OCI-LY3 (cell line): ENCODE data around the gene CCDC68.

ENCODE experiments used
- H2AFZ ChIP-seq: fragments of 200-600, 300-600 bp; shearing (Covaris generic); 2 replicates; pipeline ENCODE4 v1.6.0; 2014; ENCODE audit warnings: antibody characterized with exemption, low read depth, low read length
- H3K27ac ChIP-seq: fragments of 200-600, 300-600 bp; sonication (generic); 2 replicates; pipeline ENCODE4 v1.5.1; 2014; ENCODE audit warnings: mild to moderate bottlenecking, low read length, moderate library complexity, mixed read lengths
- H3K27me3 ChIP-seq: fragments of 200-600, 300-600 bp; sonication (generic); 2 replicates; pipeline ENCODE4 v1.6.1; 2014; ENCODE audit warnings: low read depth, low read length, mixed read lengths
- H3K36me3 ChIP-seq: fragments of 200-600, 300-600 bp; sonication (generic); replicated peaks from 2 replicates; pipeline ENCODE3; 2014; ENCODE audit warnings: low read depth, low read length, mixed read lengths
- H3K4me1 ChIP-seq: fragments of 300-600, 200-600 bp; sonication (generic); 2 replicates; pipeline ENCODE4 v1.6.1; 2014; ENCODE audit warnings: low read length, mixed read lengths
- H3K4me2 ChIP-seq: fragments of 200-600, 300-600 bp; sonication (generic); 2 replicates; pipeline ENCODE4 v1.6.1; 2014; ENCODE audit warnings: low read length, mixed read lengths
- H3K4me3 ChIP-seq: fragments of 300-600, 200-600 bp; sonication (generic); 2 replicates; pipeline ENCODE4 v1.5.1; 2014; ENCODE audit warnings: antibody characterized with exemption, mild to moderate bottlenecking, low read length, moderate library complexity
- H3K79me2 ChIP-seq: fragments of 300-600, 200-600 bp; shearing (Covaris generic); 2 replicates; pipeline ENCODE4 v1.6.1; 2014; ENCODE audit warnings: mild to moderate bottlenecking, low read length, mixed read lengths
- H3K9ac ChIP-seq: fragments of 300-600, 200-600 bp; shearing (Covaris generic); 2 replicates; pipeline ENCODE4 v1.6.0; 2014; ENCODE audit warnings: mild to moderate bottlenecking, low read length, moderate library complexity
- H3K9me3 ChIP-seq: fragments of 200-600, 300-600 bp; shearing (Covaris generic); 2 replicates; pipeline ENCODE4 v1.6.1; 2014; ENCODE audit warnings: low read length, mixed read lengths; ENCODE audit not compliant: insufficient read depth
- H4K20me1 ChIP-seq: fragments of 200-600, 300-600 bp; sonication (generic); 2 replicates; pipeline ENCODE4 v1.6.1; 2016; ENCODE audit warnings: low read length, mixed read lengths; ENCODE audit not compliant: insufficient read depth
- CTCF ChIP-seq: fragments of 200-600, 300-600 bp; sonication (generic); IDR thresholded peaks from 2 replicates; pipeline ENCODE4 v1.5.1; 2014; ENCODE audit warnings: antibody characterized with exemption, low read length, low read depth
- EZH2phosphoT487 ChIP-seq: fragments of 200-600 bp; shearing (Covaris generic); IDR thresholded peaks from 2 replicates; pipeline ENCODE4 v1.6.1; 2018; ENCODE audit warnings: antibody characterized with exemption, mixed run types, low read depth

CCDC68 gene

GRCh38 chr18:54880395-54881105 lies 78.7 kb downstream of the CCDC68 start:
- Histone ChIP-seq H2AFZ (no peak overlapping the region), H3K27ac (no peak overlapping the region), H3K4me1 (peaks cover 9% of the 10 kb centered on the region), H3K9ac (no peak overlapping the region), H4K20me1 (no peaks in the 10 kb centered on the region), H3K9me3 (no peaks in the 10 kb centered on the region), H3K4me3 (no peak overlapping the region), H3K79me2 (no peaks in the 10 kb centered on the region), H3K4me2 (no peak overlapping the region), H3K27me3 (peaks cover 33% of the 10 kb centered on the region), H3K36me3 (no peaks in the 10 kb centered on the region)
- TF ChIP-seq CTCF: no peak
- TF ChIP-seq EZH2phosphoT487: no peak

- Histone ChIP-seq H3K27me3 (peaks cover 33% of the 10 kb centered on the region), H3K4me2 (no peak overlapping the region), H3K36me3 (no peaks in the 10 kb centered on the region), H3K79me2 (no peaks in the 10 kb centered on the region), H3K4me3 (no peak overlapping the region), H4K20me1 (no peaks in the 10 kb centered on the region), H3K9me3 (no peaks in the 10 kb centered on the region), H3K9ac (no peak overlapping the region), H3K27ac (no peak overlapping the region), H2AFZ (no peak overlapping the region), H3K4me1 (peaks cover 14% of the 10 kb centered on the region)
- TF ChIP-seq EZH2phosphoT487: no peak
- no peak for TF ChIP-seq CTCF
These were observed 79.6 kb downstream of the CCDC68 start for GRCh38 chr18:54879691-54880090.

- Histone ChIP-seq H3K4me3 (no peak overlapping the region), H4K20me1 (0 out of 2 replicates have a peak, but pooled peaks cover 1% of the 10 kb centered on the region), H3K79me2 (no peaks in the 10 kb centered on the region), H3K9me3 (no peaks in the 10 kb centered on the region), H3K36me3 (no peaks in the 10 kb centered on the region), H3K9ac (no peak overlapping the region), H3K27me3 (peaks cover 29% of the 10 kb centered on the region), H3K4me2 (no peak overlapping the region), H3K4me1 (peaks cover 21% of the 10 kb centered on the region), H2AFZ (no peak overlapping the region), H3K27ac (no peak overlapping the region)
- TF ChIP-seq EZH2phosphoT487 (no peak), CTCF (no peak)
These were observed 80.5 kb downstream of the CCDC68 start for GRCh38 chr18:54878659-54879358.

GRCh38 chr18:54878159-54878622 lies 81.1 kb downstream of the CCDC68 start:
- H3K79me2 ChIP-seq: no peaks in the 10 kb centered on the region
- H3K4me1 ChIP-seq: peaks cover 28% of the 10 kb centered on the region
- H3K27me3 ChIP-seq: peaks cover 26% of the 10 kb centered on the region
- no peaks in the 10 kb centered on the region for H3K9me3 ChIP-seq
- H3K4me3 ChIP-seq: no peak overlapping the region
- no peak overlapping the region for H2AFZ ChIP-seq
- H3K36me3 ChIP-seq: no peaks in the 10 kb centered on the region
- no peak overlapping the region for H3K9ac ChIP-seq
- no peak overlapping the region for H3K27ac ChIP-seq
- H3K4me2 ChIP-seq: no peak overlapping the region
- TF ChIP-seq CTCF (no peak), EZH2phosphoT487 (no peak)
- H4K20me1 ChIP-seq: 0 out of 2 replicates have a peak, but pooled peaks cover 3% of the 10 kb centered on the region
